Measurements from ENCODE around the gene SNX18.
A peak's percentile ranks its signal among the peaks of the same experiment; 100 is the strongest.

SNX18 gene

DNA sequence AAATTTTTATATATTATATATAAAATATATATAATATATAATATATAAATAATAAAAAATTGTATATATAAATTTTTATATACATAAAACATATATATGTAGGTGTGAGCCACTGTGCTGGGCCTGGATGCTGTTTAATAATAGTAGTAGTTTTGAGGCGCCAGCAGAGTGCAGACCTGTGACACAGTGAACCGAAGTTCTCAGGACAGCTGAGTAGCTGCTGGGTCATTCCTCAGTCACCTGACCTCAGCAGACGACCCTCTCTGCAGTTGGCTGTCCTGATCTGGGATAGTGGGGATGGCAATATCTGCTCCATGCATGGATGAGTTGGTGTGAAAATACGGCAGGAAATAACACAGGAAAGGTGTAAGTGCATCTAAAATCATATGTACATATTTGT lies 3.3 kb upstream of the SNX18 start:
- Histone ChIP-seq H3K36me3 (ENCODE audit: control insufficient read depth in 2 of 2, insufficient read depth in 1 of 2, low read length in 2 of 2) (peaks cover 0 to 7% of the 10 kb centered on the region in 2 experiments; a peak in 1 of 3 replicates), H3K27ac (ENCODE audit: extremely low read depth, low read depth, low read length) (no peak overlapping the region), H3K9me3 (ENCODE audit: control insufficient read depth, insufficient read depth, low read depth, low read length) (no peaks in the 10 kb centered on the region), H3K4me3 (ENCODE audit: low read depth, low read length) (no peak overlapping the region), H3K4me1 (ENCODE audit: control insufficient read depth, insufficient read depth, low read length) (no peaks in the 10 kb centered on the region; the same call in 1 of the 2 replicates)
- CTCF ChIA-PET, result interaction anchor here (0.9 to 1.0 kb wide), 3 partner anchors 25 to 330 kb away, joined by 3 read pairs; no protein-coding TSS in a partner anchor
- TF ChIP-seq ZNF398 (tag by site-specific recombination; IDR thresholded peaks at IDR 0.05) (no peak), ZNF138 (tag by site-specific recombination; IDR thresholded peaks at IDR 0.05; ENCODE audit: borderline replicate concordance) (no peak), MZF1 (tag by site-specific recombination; IDR thresholded peaks at IDR 0.05; ENCODE audit: borderline replicate concordance) (no peak), ZNF362 (tag by site-specific recombination; IDR thresholded peaks at IDR 0.05) (no peak), PRDM10 (tag by site-specific recombination; IDR thresholded peaks at IDR 0.05) (no peak), PRDM1 (tag by site-specific recombination; IDR thresholded peaks at IDR 0.05) (no peak), ZFP3 (tag by site-specific recombination; IDR thresholded peaks at IDR 0.05; ENCODE audit: low read depth) (no peak)
- POLR2A ChIA-PET, result no interaction called here

DNA sequence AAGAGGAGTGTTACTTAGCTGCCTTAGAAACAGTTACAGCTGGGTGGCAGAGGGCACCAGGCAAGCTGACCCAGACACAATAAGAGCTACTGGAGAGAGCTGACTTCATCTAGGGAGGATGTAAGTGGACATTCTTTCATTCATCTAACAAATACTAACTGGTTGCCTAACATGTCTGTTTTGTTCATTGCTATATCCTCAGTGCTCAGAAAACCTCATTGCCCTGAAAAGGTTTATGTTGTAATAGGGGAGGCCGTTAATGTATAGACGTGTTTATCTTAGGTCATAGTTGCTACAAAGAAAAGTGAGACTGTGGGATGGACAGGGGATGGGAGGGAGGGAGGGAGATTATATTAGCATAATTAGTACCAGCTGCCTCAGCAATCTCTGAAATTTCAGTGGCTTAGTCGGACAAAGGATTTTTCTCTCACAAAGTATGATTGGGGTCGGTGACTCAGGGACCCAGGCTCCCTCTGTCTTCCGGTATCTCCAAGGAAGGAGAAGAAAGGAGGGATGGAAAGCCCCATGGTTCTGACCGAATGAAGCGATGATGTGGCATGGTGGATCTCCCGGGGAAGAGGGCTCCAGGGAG lies 2.6 kb upstream of the SNX18 start:
- Histone ChIP-seq H3K36me3 (ENCODE audit: control insufficient read depth in 2 of 2, insufficient read depth in 1 of 2, low read length in 2 of 2) (peaks cover 0 to 10% of the 10 kb centered on the region in 2 experiments; a peak in 1 of 3 replicates), H3K4me3 (ENCODE audit: low read depth, low read length) (no peak overlapping the region), H3K27ac (ENCODE audit: extremely low read depth, low read depth, low read length) (no peak overlapping the region), H3K9me3 (ENCODE audit: control insufficient read depth, insufficient read depth, low read depth, low read length) (no peaks in the 10 kb centered on the region), H3K4me1 (ENCODE audit: control insufficient read depth, insufficient read depth, low read length) (no peaks in the 10 kb centered on the region; the same call in 1 of the 2 replicates)
- TF ChIP-seq WT1 (tag by site-specific recombination; IDR thresholded peaks at IDR 0.05), result 0 out of 2 replicates have a peak, but pooled peaks have one; percentile 6
- no peak for TF ChIP-seq ZNF785 (tag by site-specific recombination; IDR thresholded peaks at IDR 0.05)
- ChIA-PET POLR2A (no interaction called here), CTCF (interaction anchor here (0.9 to 1.0 kb wide), 3 partner anchors 26 to 330 kb away, joined by 3 read pairs; no protein-coding TSS in a partner anchor)

- no peak for TF ChIP-seq ZNF521 (tag by site-specific recombination; IDR thresholded peaks at IDR 0.05)
- no peak for TF ChIP-seq ZNF362 (tag by site-specific recombination; IDR thresholded peaks at IDR 0.05)
- POLR2A ChIA-PET, result no interaction called here
- CTCF ChIA-PET, result interaction anchor here (0.6 to 3.7 kb wide), 9 partner anchors 8 to 809 kb away, joined by 3 to 56 read pairs (median 7); no protein-coding TSS in a partner anchor
- H3K9me3 ChIP-seq (ENCODE audit: control insufficient read depth, insufficient read depth, low read depth, low read length), result no peaks in the 10 kb centered on the region
- no peak overlapping the region for H3K27ac ChIP-seq (ENCODE audit: extremely low read depth, low read depth, low read length)
- no peaks in the 10 kb centered on the region; the same call in 1 of the 2 replicates for H3K4me1 ChIP-seq (ENCODE audit: control insufficient read depth, insufficient read depth, low read length)
- no peak overlapping the region for H3K4me3 ChIP-seq (ENCODE audit: low read depth, low read length)
- H3K36me3 ChIP-seq (ENCODE audit: control insufficient read depth in 2 of 2, insufficient read depth in 1 of 2, low read length in 2 of 2), result peaks cover 0 to 10% of the 10 kb centered on the region in 2 experiments; a peak in 1 of 3 replicates
Measured at GRCh38 chr5:54515634-54516033, 1.9 kb upstream of the SNX18 start.
